Endodermal cell (in vitro differentiated cells): ENCODE results near the gene ENDOV. TPM values are rescaled to one million over a fixed set of nuclear protein-coding genes. Genes with fewer than 3 reads are reported as not detected.

Source experiments
- DNase-seq: peaks from one replicate; pipeline ENCODE4 v3.0.0-alpha.2; 2017
- H3K27ac ChIP-seq: 2 replicates; pipeline ENCODE4 v1.5.1; 2013; ENCODE audit warnings: mild to moderate bottlenecking, low read depth, low read length, moderate library complexity
- H3K27me3 ChIP-seq: 2 replicates; pipeline ENCODE4 v1.6.1; 2013; ENCODE audit warnings: mild to moderate bottlenecking, low read length, moderate library complexity; ENCODE audit not compliant: insufficient read depth, control insufficient read depth, poor library complexity, severe bottlenecking
- H3K36me3 ChIP-seq: 2 replicates; pipeline ENCODE4 v1.7.0; 2013; ENCODE audit warnings: mild to moderate bottlenecking, low read length, moderate library complexity; ENCODE audit not compliant: control insufficient read depth, insufficient read depth
- H3K4me1 ChIP-seq: one replicate; pipeline ENCODE4 v1.7.0; 2013; ENCODE audit warnings: low read length; ENCODE audit not compliant: control insufficient read depth, insufficient read depth
- H3K4me3 ChIP-seq: 2 replicates; pipeline ENCODE4 v1.5.1; 2013; ENCODE audit warnings: mild to moderate bottlenecking, low read length, moderate library complexity
- H3K9ac ChIP-seq: 2 replicates; pipeline ENCODE4 v1.6.1; 2013; ENCODE audit warnings: mild to moderate bottlenecking, low read length, moderate library complexity; ENCODE audit not compliant: poor library complexity, severe bottlenecking; ENCODE audit errors: extremely low read depth
- H3K9me3 ChIP-seq: 2 replicates; pipeline ENCODE4 v1.6.1; 2013; ENCODE audit warnings: mild to moderate bottlenecking, low read length, moderate library complexity; ENCODE audit not compliant: control insufficient read depth
- H3K27ac Mint-ChIP-seq: 2 replicates; pipeline ENCODE4 v1.8.0; 2020; ENCODE audit warnings: mixed read lengths
- H3K27me3 Mint-ChIP-seq: 2 replicates; pipeline ENCODE4 v1.8.0; 2021; ENCODE audit warnings: mild to moderate bottlenecking, mixed read lengths; ENCODE audit not compliant: insufficient read depth
- H3K36me3 Mint-ChIP-seq: 2 replicates; pipeline ENCODE4 v1.8.0; 2020; ENCODE audit warnings: low read depth, mixed read lengths
- H3K4me1 Mint-ChIP-seq: 2 replicates; pipeline ENCODE4 v1.8.0; 2020; ENCODE audit warnings: mixed read lengths
- H3K4me3 Mint-ChIP-seq: 2 replicates; pipeline ENCODE4 v1.8.0; 2020; ENCODE audit warnings: mild to moderate bottlenecking, moderate library complexity, mixed read lengths
- H3K9me3 Mint-ChIP-seq: 2 replicates; pipeline ENCODE4 v1.8.0; 2020; ENCODE audit warnings: mild to moderate bottlenecking, mixed read lengths
- CTCF ChIP-seq: fragments of 200-600 bp; sonication (generic); conservative IDR thresholded peaks from 2 replicates; pipeline ENCODE4 v1.5.0; 2021; ENCODE audit warnings: antibody characterized with exemption, mild to moderate bottlenecking
- WGBS, 2 experiments: methylation state at CpG; one replicate each; pipeline versions ENCODE4 v1.1.5 to v1.1.7; 2013; ENCODE audit warnings: missing lambda C conversion rate in 2 of 2, mixed read lengths in 1 of 2; ENCODE audit not compliant: insufficient coverage in 1 of 2, insufficient read length in 1 of 2; 5-methylcytosine and 5-hydroxymethylcytosine counted together
- total RNA-seq, 2 donors: library from RNA; stranded (reverse); fragmentation: NEBNext Ultra II Directional in 1 of 2; extraction: Animal tissue kit (Norgen Biotek cat#: 25700) in 1 of 2; gene quantifications; 2 replicates in 1 of 2; 3 replicates in 1 of 2; pipeline ENCODE4 v1.2.1, GENCODE V29; 2021

The ENDOV gene
- total RNA-seq, 2 donors from 2014 or later = 38.8 to 47.1 TPM

DNA sequence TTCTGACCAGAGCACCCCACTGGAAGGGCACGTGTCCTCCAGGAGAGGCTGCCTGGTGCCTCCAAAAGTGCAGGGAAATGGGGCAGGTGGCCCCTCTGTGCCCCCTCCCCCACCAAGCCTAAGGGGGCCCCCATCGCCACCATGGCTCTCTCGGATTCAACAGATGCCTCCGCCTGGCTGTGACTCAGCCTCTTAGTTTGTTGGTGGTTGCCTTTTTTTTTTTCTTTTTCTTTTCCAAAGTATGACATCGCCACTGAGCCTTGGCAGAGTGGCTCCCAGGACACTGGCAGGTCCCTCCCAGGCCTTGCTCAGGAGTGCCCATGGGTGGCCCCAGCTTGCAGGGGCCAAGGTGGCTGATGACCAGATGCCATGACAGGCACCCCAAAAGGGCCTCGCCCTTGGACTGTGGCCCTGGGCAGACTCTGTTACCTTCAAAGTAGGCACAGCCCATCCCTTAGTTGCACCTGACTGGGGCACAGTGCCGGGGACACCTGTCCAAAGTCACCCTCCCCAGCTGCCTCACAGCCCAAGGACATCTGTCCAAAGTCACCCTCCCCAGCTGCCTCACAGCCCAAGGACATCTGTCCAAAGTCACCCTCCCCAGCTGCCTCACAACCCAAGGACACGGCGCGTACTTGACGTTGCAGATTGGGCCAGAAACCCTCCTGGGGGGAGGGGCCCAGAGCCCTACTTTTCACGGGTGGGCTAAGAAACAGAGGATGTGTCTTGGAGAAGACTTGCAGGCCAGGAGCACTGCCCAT, 31.9 kb downstream of the ENDOV start:
- Mint-ChIP-seq H3K27ac (no peak overlapping the region), H3K4me3 (no peak overlapping the region), H3K36me3 (no peaks in the 10 kb centered on the region), H3K27me3 (peaks cover 20% of the 10 kb centered on the region), H3K9me3 (no peaks in the 10 kb centered on the region), H3K4me1 (no peaks in the 10 kb centered on the region)
- no peak for DNase-seq
- H3K36me3 ChIP-seq = no peaks in the 10 kb centered on the region
- H3K27me3 ChIP-seq = peaks cover 29% of the 10 kb centered on the region
- H3K4me3 ChIP-seq = no peak overlapping the region
- H3K4me1 ChIP-seq = no peaks in the 10 kb centered on the region
- no peaks in the 10 kb centered on the region for H3K9me3 ChIP-seq
- no peak for TF ChIP-seq CTCF
- no peak overlapping the region for H3K9ac ChIP-seq
- H3K27ac ChIP-seq = no peak overlapping the region
- 77 to 83% methylated on average over 2 to 12 of the region's 12 CpGs for WGBS, 2 experiments

- 84 to 86% methylated on average over 3 to 4 of the region's 4 CpGs for WGBS, 2 experiments
- no peaks in the 10 kb centered on the region for H3K9me3 Mint-ChIP-seq
These were observed 32.8 kb downstream of the ENDOV start for GRCh38 chr17:80447790-80448189.

GRCh38 chr17:80449194-80449929, 34.4 kb downstream of the ENDOV start:
- Histone ChIP-seq H3K27me3 (peaks cover 4% of the 10 kb centered on the region), H3K36me3 (no peaks in the 10 kb centered on the region), H3K9me3 (no peaks in the 10 kb centered on the region), H3K4me1 (no peaks in the 10 kb centered on the region), H3K27ac (no peak overlapping the region), H3K9ac (no peak overlapping the region), H3K4me3 (no peak overlapping the region)
- H3K9me3 Mint-ChIP-seq = no peaks in the 10 kb centered on the region
- H3K4me3 Mint-ChIP-seq = no peak overlapping the region
- 86 to 89% methylated on average over 9 to 27 of the region's 27 CpGs for WGBS, 2 experiments
- peaks cover 9% of the 10 kb centered on the region for H3K4me1 Mint-ChIP-seq
- peaks cover 15% of the 10 kb centered on the region for H3K27me3 Mint-ChIP-seq
- TF ChIP-seq CTCF = no peak
- H3K27ac Mint-ChIP-seq = no peak overlapping the region
- DNase-seq = no peak
- no peaks in the 10 kb centered on the region for H3K36me3 Mint-ChIP-seq

More at GRCh38 chr17:80447790-80448189, 32.8 kb downstream of the ENDOV start:
- Histone ChIP-seq H3K27me3 (peaks cover 19% of the 10 kb centered on the region), H3K36me3 (no peaks in the 10 kb centered on the region), H3K27ac (no peak overlapping the region), H3K9ac (no peak overlapping the region), H3K9me3 (no peaks in the 10 kb centered on the region), H3K4me3 (no peak overlapping the region), H3K4me1 (no peaks in the 10 kb centered on the region)
- peaks cover 19% of the 10 kb centered on the region for H3K27me3 Mint-ChIP-seq
- TF ChIP-seq CTCF = no peak
- no peaks in the 10 kb centered on the region for H3K36me3 Mint-ChIP-seq
- no peaks in the 10 kb centered on the region for H3K4me1 Mint-ChIP-seq
- H3K4me3 Mint-ChIP-seq = no peak overlapping the region
- no peak overlapping the region for H3K27ac Mint-ChIP-seq
- no peak for DNase-seq
